ENCODE data around the gene GBF1. TPM values are rescaled to one million over a fixed set of nuclear protein-coding genes. Genes with fewer than 3 reads are reported as not detected.

Gene GBF1
- total and polyA plus RNA-seq, 10 of the 15 experiments (the other 5 are each of a cell fraction or from before 2014, with no cell fraction given): 0.82 to 42.0 (median 21.8) TPM

DNA sequence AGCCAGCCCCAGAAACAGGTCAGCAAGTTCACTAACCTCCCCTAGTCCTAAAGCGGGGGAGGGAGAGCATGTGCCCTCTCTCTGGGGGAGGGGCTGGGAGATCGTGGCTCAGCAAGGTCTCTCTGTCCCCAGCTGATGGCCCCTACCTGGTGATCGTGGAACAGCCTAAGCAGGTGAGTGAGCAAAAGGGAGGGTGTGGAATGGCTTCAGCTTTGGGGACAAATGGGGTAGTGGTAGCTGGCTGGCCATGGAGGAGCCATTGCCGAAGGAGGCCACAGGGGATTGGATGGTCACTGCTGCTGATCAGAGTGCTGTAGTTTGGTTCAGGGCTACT is 151.0 kb downstream of the GBF1 start (continued):
- TF ChIP-seq ZBTB4 (CRISPR knock-in tag; IDR thresholded peaks at IDR 0.05) (no peak), TCF12 (IDR thresholded peaks at IDR 0.05; ENCODE audit: low read depth, low read length) (no peak), PML (IDR thresholded peaks at IDR 0.05; ENCODE audit: low read length) (no peak), CHD1 (IDR thresholded peaks at IDR 0.05; ENCODE audit: low read depth, low read length) (no peak), POLR2AphosphoS2 (IDR thresholded peaks at IDR 0.05; ENCODE audit: low read depth, low read length) (no peak), ZBED1 (IDR thresholded peaks at IDR 0.05; ENCODE audit: borderline replicate concordance) (0 out of 2 replicates have a peak, but pooled peaks have one; percentile 46), NRF1 (conservative IDR thresholded peaks at IDR 0.05; ENCODE audit: low read depth, low read length) (no peak), MEF2B (IDR thresholded peaks at IDR 0.05; ENCODE audit: partially characterized antibody, poor library complexity, severe bottlenecking) (no peak), PBX3 (IDR thresholded peaks at IDR 0.05; ENCODE audit: insufficient replicate concordance, low read depth, low read length) (no peak), MYC (IDR thresholded peaks at IDR 0.05; ENCODE audit: insufficient read depth, insufficient read length, insufficient replicate concordance, low read length, severe bottlenecking) (no peak), RAD21 (IDR thresholded peaks at IDR 0.05; ENCODE audit: insufficient read depth, low read depth, low read length) (no peak), RAD51 (IDR thresholded peaks at IDR 0.05) (no peak), CREM (IDR thresholded peaks at IDR 0.05; ENCODE audit: low read depth) (no peak), CEBPB (IDR thresholded peaks at IDR 0.05; ENCODE audit: borderline replicate concordance in 1 of 2, low read depth in 2 of 2, low read length in 2 of 2) (no peak), BCLAF1 (IDR thresholded peaks at IDR 0.05) (no peak), NFYA (IDR thresholded peaks at IDR 0.05; ENCODE audit: borderline replicate concordance, low read depth, low read length) (no peak), HDGF (IDR thresholded peaks at IDR 0.05) (no peak), SMAD1 (IDR thresholded peaks at IDR 0.05; ENCODE audit: low read depth, partially characterized antibody) (no peak), FOXM1 (IDR thresholded peaks at IDR 0.05; ENCODE audit: low read depth, low read length) (no peak), POU2F2 (IDR thresholded peaks at IDR 0.05; ENCODE audit: borderline replicate concordance, low read depth, low read length) (no peak), RELA (IDR thresholded peaks at IDR 0.05; ENCODE audit: borderline replicate concordance, partially characterized antibody) (no peak), YY1 (IDR thresholded peaks at IDR 0.05; ENCODE audit: low read depth, low read length) (peak; percentile 29; the same call in 1 of the 2 replicates), LARP7 (IDR thresholded peaks at IDR 0.05) (no peak), RB1 (IDR thresholded peaks at IDR 0.05; ENCODE audit: borderline replicate concordance) (no peak)
- TF ChIP-seq, protein P1, sequence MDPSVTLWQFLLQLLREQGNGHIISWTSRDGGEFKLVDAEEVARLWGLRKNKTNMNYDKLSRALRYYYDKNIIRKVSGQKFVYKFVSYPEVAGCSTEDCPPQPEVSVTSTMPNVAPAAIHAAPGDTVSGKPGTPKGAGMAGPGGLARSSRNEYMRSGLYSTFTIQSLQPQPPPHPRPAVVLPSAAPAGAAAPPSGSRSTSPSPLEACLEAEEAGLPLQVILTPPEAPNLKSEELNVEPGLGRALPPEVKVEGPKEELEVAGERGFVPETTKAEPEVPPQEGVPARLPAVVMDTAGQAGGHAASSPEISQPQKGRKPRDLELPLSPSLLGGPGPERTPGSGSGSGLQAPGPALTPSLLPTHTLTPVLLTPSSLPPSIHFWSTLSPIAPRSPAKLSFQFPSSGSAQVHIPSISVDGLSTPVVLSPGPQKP (IDR thresholded peaks at IDR 0.05; ENCODE audit: low read depth, low read length): no peak

All from GM12878 (cell line).